ENCODE measurements around the gene SPTLC1. TPM values are rescaled to one million over a fixed set of nuclear protein-coding genes. Genes with fewer than 3 reads are reported as not detected.

SPTLC1 gene
- total RNA-seq, 3 donors from 2014 or later: 69.3 to 104 (median 85.5) TPM

DNA sequence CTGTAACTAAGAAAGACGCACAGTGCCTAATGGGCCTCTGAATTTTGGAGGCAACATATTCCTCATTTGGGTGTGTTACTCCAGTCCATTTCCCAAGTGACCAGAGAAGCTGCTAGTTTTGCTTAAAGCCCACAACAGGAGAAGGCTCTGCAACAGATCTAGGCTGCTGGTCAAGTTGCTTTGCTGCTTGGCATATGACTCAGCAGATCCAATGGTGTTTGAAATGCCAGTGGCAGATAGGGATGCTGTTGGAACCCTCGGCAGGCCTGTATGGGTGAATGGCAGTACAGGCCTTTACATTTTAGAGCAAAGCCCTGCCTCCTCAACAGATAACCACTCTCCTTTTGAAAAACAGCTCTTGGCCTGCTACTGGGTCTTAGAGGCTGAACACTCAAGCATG is 129.0 kb downstream of the SPTLC1 start:
- H3K9me3 ChIP-seq: no peaks in the 10 kb centered on the region
- TF ChIP-seq, protein P1, sequence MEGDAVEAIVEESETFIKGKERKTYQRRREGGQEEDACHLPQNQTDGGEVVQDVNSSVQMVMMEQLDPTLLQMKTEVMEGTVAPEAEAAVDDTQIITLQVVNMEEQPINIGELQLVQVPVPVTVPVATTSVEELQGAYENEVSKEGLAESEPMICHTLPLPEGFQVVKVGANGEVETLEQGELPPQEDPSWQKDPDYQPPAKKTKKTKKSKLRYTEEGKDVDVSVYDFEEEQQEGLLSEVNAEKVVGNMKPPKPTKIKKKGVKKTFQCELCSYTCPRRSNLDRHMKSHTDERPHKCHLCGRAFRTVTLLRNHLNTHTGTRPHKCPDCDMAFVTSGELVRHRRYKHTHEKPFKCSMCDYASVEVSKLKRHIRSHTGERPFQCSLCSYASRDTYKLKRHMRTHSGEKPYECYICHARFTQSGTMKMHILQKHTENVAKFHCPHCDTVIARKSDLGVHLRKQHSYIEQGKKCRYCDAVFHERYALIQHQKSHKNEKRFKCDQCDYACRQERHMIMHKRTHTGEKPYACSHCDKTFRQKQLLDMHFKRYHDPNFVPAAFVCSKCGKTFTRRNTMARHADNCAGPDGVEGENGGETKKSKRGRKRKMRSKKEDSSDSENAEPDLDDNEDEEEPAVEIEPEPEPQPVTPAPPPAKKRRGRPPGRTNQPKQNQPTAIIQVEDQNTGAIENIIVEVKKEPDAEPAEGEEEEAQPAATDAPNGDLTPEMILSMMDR (IDR thresholded peaks at IDR 0.05): no peak
- H3K36me3 ChIP-seq (ENCODE audit: low read depth): no peaks in the 10 kb centered on the region
- ATAC-seq (no peak), DNase-seq (no peak)
- intact Hi-C loops (cut with DNase I, micrococcal nuclease): no loop called here
- H3K4me1 ChIP-seq (ENCODE audit: low read depth): no peaks in the 10 kb centered on the region
- H3K4me3 ChIP-seq: no peak overlapping the region

DNA sequence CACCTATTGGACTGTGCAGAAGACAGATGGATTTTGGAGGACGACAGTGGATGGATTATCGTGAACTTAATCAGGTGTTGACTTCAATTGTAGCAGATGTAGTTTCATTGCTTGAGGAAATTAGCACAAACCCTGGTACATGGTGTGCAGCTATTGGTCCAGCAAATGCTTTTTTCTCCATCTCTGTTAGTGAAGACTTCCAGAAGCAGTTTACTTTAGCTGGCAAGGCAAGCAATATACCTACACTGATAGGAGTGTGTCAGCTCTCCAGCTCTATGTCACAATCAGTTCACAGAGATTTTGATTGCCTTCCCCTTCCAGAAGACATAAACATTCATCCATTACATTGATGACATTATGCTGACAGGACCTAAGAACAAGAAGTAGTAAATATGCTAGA is 129.5 kb downstream of the SPTLC1 start:
- no peak for ATAC-seq
- Histone ChIP-seq H3K4me1 (ENCODE audit: low read depth) (no peaks in the 10 kb centered on the region), H3K36me3 (ENCODE audit: low read depth) (no peaks in the 10 kb centered on the region), H3K4me3 (no peak overlapping the region), H3K9me3 (no peaks in the 10 kb centered on the region)
- no peak for DNase-seq
- TF ChIP-seq, protein P1 (IDR thresholded peaks at IDR 0.05): no peak
- intact Hi-C loops (cut with DNase I, micrococcal nuclease): no loop called here

Other genes with a start within 250 kb of the SPTLC1 start
- 10 to 100 TPM in 1 of 3 donors, 1 to 10 TPM in 2; 3.9 to 56.0 (median 6.5) TPM for gene ROR2, start 165.2 kb downstream of the SPTLC1 start, total RNA-seq
- 10 to 100 TPM; 46.0 to 57.9 (median 57.8) TPM for gene IARS1, start 178.3 kb upstream of the SPTLC1 start, total RNA-seq
- gene NOL8, start 209.9 kb upstream of the SPTLC1 start, total RNA-seq: 10 to 100 TPM; 25.6 to 31.1 (median 25.8) TPM
- 1 to 10 TPM; 2.0 to 4.9 (median 3.3) TPM for gene CENPP, start 210.5 kb upstream of the SPTLC1 start, total RNA-seq